ENCODE results near the gene A2ML1.

Gene A2ML1

GRCh38 chr12:8870586-8870985 lies 48.2 kb downstream of the A2ML1 start:
- Histone ChIP-seq H3K9ac (no peak overlapping the region), H3K9me3 (replicated peaks in 1 of 11) (no peaks in the 10 kb centered on the region), H3K27ac (no peak overlapping the region), H3K4me3 (no peak overlapping the region), H3K4me2 (no peak overlapping the region), H4K20me1 (no peaks in the 10 kb centered on the region), H3K4me1 (no peaks in the 10 kb centered on the region), H3K27me3 (no peaks in the 10 kb centered on the region), H3K36me3 (no peaks in the 10 kb centered on the region)
- no peak for TF ChIP-seq Cebpa-rat (IDR thresholded peaks at IDR 0.05)

- H3K9me3 ChIP-seq (replicated peaks in 1 of 11), result no peaks in the 10 kb centered on the region
- H3K4me1 ChIP-seq, result no peaks in the 10 kb centered on the region
- H4K20me1 ChIP-seq, result no peaks in the 10 kb centered on the region
- H3K4me2 ChIP-seq, result no peak overlapping the region
- H3K4me3 ChIP-seq, result no peak overlapping the region
- no peak overlapping the region for H3K9ac ChIP-seq
- H3K27ac ChIP-seq, result no peak overlapping the region
- H3K36me3 ChIP-seq, result no peaks in the 10 kb centered on the region
- no peaks in the 10 kb centered on the region for H3K27me3 ChIP-seq
- TF ChIP-seq Cebpa-rat (IDR thresholded peaks at IDR 0.05), result no peak
Observed at GRCh38 chr12:8871068-8871467, 48.6 kb downstream of the A2ML1 start.

DNA sequence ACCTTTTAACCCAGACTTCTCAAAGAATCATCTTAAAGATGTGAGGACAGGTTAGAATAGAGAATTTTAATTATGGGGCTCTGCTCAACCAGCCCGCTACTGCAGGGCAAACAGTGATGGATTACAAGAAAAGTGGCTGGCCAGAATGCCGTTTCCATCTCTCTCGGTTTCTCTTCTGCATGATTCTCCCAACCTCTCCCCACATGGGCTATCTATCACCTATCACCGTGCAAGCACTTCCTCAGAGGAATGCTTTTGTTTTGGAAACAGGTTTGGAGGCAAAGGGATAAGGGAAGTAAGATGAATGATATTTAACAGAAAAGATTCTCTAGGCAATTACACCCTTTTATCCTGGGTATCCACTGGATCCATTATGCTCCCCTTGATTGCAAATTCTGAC lies 54.5 kb downstream of the A2ML1 start:
- no peak for TF ChIP-seq Cebpa-rat (IDR thresholded peaks at IDR 0.05)
- Histone ChIP-seq H3K27me3 (no peaks in the 10 kb centered on the region), H3K27ac (no peak overlapping the region), H4K20me1 (no peaks in the 10 kb centered on the region), H3K4me2 (no peak overlapping the region), H3K36me3 (no peaks in the 10 kb centered on the region), H3K9me3 (replicated peaks in 1 of 11) (no peaks in the 10 kb centered on the region), H3K4me1 (no peaks in the 10 kb centered on the region), H3K4me3 (no peak overlapping the region), H3K9ac (no peak overlapping the region)

- Histone ChIP-seq H3K4me3 (no peak overlapping the region), H3K9ac (no peak overlapping the region), H3K36me3 (peaks cover 0 to 16% (median 0%) of the 10 kb centered on the region in 11 experiments; a peak in 2 of 22 replicates), H3K9me3 (replicated peaks in 1 of 11) (peaks cover 0 to 17% (median 9%) of the 10 kb centered on the region in 11 experiments; a peak in 9 of 22 replicates), H3K4me1 (no peaks in the 10 kb centered on the region; a peak in 1 of 20 replicates), H3K4me2 (no peak overlapping the region), H3K27me3 (no peaks in the 10 kb centered on the region), H4K20me1 (no peaks in the 10 kb centered on the region), H3K27ac (no peak overlapping the region)
- TF ChIP-seq Cebpa-rat (IDR thresholded peaks at IDR 0.05), result no peak
Observed at GRCh38 chr12:8886502-8887284, 64.3 kb downstream of the A2ML1 start.

- H4K20me1 ChIP-seq, result no peaks in the 10 kb centered on the region
- H3K4me3 ChIP-seq, result no peak overlapping the region
- H3K4me1 ChIP-seq, result no peaks in the 10 kb centered on the region; a peak in 1 of 20 replicates
- H3K9me3 ChIP-seq (replicated peaks in 1 of 11), result peaks cover 0 to 17% (median 9%) of the 10 kb centered on the region in 11 experiments; a peak in 9 of 22 replicates
- no peak for TF ChIP-seq Cebpa-rat (IDR thresholded peaks at IDR 0.05)
- H3K27me3 ChIP-seq, result no peaks in the 10 kb centered on the region
- peaks cover 0 to 16% (median 0%) of the 10 kb centered on the region in 11 experiments; a peak in 2 of 22 replicates for H3K36me3 ChIP-seq
- no peak overlapping the region for H3K27ac ChIP-seq
- no peak overlapping the region for H3K4me2 ChIP-seq
- H3K9ac ChIP-seq, result no peak overlapping the region
Observed at GRCh38 chr12:8887285-8887715, 64.9 kb downstream of the A2ML1 start.

- TF ChIP-seq Cebpa-rat (IDR thresholded peaks at IDR 0.05), result peak in 2 of 11 experiments; percentile 9 to 32; a peak in 1 of 22 replicates
- Histone ChIP-seq H3K27me3 (no peaks in the 10 kb centered on the region), H3K36me3 (peaks cover 0 to 7% (median 0%) of the 10 kb centered on the region in 11 experiments; a peak in 1 of 22 replicates), H3K4me1 (no peaks in the 10 kb centered on the region; a peak in 1 of 20 replicates), H3K4me2 (peak overlapping the region; percentile 39 to 71 (median 67); a peak in 21 of 22 replicates), H4K20me1 (no peaks in the 10 kb centered on the region), H3K9me3 (replicated peaks in 1 of 11) (peaks cover 0 to 17% (median 9%) of the 10 kb centered on the region in 11 experiments; a peak in 9 of 22 replicates), H3K9ac (peak overlapping the region; percentile 41 to 79 (median 72); a peak in 21 of 22 replicates), H3K27ac (peak overlapping the region in 6 of 11 experiments; percentile 18 to 59 (median 38); a peak in 8 of 22 replicates), H3K4me3 (peak overlapping the region; percentile 49 to 68 (median 52); a peak in 19 of 20 replicates)
Observed at GRCh38 chr12:8890313-8891085, 68.1 kb downstream of the A2ML1 start.

GRCh38 chr12:8891976-8892375 lies 69.6 kb downstream of the A2ML1 start:
- Histone ChIP-seq H3K9ac (no peak overlapping the region), H3K27ac (no peak overlapping the region), H3K4me3 (no peak overlapping the region), H4K20me1 (no peaks in the 10 kb centered on the region), H3K27me3 (no peaks in the 10 kb centered on the region), H3K9me3 (replicated peaks in 1 of 11) (peaks cover 3 to 21% (median 16%) of the 10 kb centered on the region in 11 experiments; a peak in 15 of 22 replicates), H3K36me3 (0 out of 22 replicates have a peak, but pooled peaks cover 0 to under 1% (median 0%) of the 10 kb centered on the region in 11 experiments), H3K4me2 (no peak overlapping the region), H3K4me1 (peaks cover 0 to 3% (median 0%) of the 10 kb centered on the region in 10 experiments; a peak in 3 of 20 replicates)
- TF ChIP-seq Cebpa-rat (IDR thresholded peaks at IDR 0.05), result no peak

DNA sequence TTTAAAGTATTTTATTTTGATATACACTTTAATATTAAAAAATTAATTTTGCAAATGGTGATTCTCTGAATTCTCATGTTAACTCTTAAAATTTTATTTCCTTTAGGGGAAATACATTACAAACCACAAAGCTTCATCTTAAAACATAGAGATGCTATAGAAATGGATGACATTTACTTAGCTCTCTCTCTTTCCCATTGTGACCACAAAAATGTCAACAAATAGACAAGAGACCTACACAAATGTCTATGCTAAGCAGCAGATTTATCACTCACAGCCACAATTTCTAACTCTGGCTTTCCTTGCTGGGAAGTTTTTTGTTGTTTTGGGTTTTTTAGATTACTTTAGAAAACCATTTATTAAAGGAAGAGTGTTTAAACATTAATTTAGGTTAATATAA lies 72.0 kb downstream of the A2ML1 start:
- Histone ChIP-seq H3K4me1 (peaks cover 0 to 26% (median 0%) of the 10 kb centered on the region in 10 experiments; a peak in 4 of 20 replicates), H3K4me2 (no peak overlapping the region), H3K9ac (no peak overlapping the region), H3K27ac (no peak overlapping the region), H4K20me1 (no peaks in the 10 kb centered on the region), H3K9me3 (replicated peaks in 1 of 11) (peaks cover 3 to 33% (median 18%) of the 10 kb centered on the region in 11 experiments; a peak in 14 of 22 replicates), H3K36me3 (no peaks in the 10 kb centered on the region), H3K27me3 (no peaks in the 10 kb centered on the region), H3K4me3 (no peak overlapping the region)
- TF ChIP-seq Cebpa-rat (IDR thresholded peaks at IDR 0.05), result no peak

DNA sequence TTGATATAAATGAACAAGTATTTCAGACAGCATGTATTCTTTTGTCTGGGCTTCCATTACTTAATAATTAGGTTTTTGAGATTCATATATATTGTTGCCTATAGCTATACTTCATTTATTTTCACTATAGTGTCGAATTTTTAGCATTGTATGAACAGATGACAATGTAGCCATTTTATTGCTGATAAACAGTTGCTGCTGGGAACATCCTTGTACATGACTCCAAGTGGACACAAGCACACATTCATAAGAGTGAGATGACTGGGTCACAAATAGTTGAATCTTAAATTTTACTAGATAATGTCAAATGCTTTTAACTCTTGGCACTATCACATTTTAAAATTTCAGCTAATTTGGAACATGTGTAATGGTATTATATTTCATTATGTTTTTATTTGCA lies 72.6 kb downstream of the A2ML1 start:
- no peaks in the 10 kb centered on the region for H4K20me1 ChIP-seq
- H3K9ac ChIP-seq, result no peak overlapping the region
- peaks cover 0 to 30% (median 0%) of the 10 kb centered on the region in 10 experiments; a peak in 5 of 20 replicates for H3K4me1 ChIP-seq
- H3K9me3 ChIP-seq (replicated peaks in 1 of 11), result peaks cover 8 to 39% (median 21%) of the 10 kb centered on the region in 11 experiments; a peak in 18 of 22 replicates
- H3K4me2 ChIP-seq, result no peak overlapping the region
- no peaks in the 10 kb centered on the region for H3K36me3 ChIP-seq
- no peak for TF ChIP-seq Cebpa-rat (IDR thresholded peaks at IDR 0.05)
- H3K27ac ChIP-seq, result no peak overlapping the region
- H3K4me3 ChIP-seq, result no peak overlapping the region
- no peaks in the 10 kb centered on the region for H3K27me3 ChIP-seq
